Measurements from ENCODE around the gene SIN3B.
"Not testable (repeated sequence)": the region's sequence is repeated elsewhere in the genome, so short reads cannot be mapped to it uniquely, and the experiment has no call there.

The SIN3B gene

GRCh38 chr19:16868423-16869130, 39.4 kb downstream of the SIN3B start:
- no peak for DNase-seq (ENCODE audit: low spot score)

- no peak for DNase-seq (ENCODE audit: low spot score)
Observed at GRCh38 chr19:16869331-16869972, 40.3 kb downstream of the SIN3B start.

- no peak for DNase-seq (ENCODE audit: low spot score)
Observed at GRCh38 chr19:16871871-16872270, 42.7 kb downstream of the SIN3B start.

GRCh38 chr19:16872728-16873127, 43.5 kb downstream of the SIN3B start:
- no peak for DNase-seq (ENCODE audit: low spot score)

- DNase-seq (ENCODE audit: low spot score): no peak
Observed at GRCh38 chr19:16873594-16873993, 44.4 kb downstream of the SIN3B start.

GRCh38 chr19:16874250-16874977, 45.2 kb downstream of the SIN3B start:
- no peak for DNase-seq (ENCODE audit: low spot score)

- DNase-seq (ENCODE audit: low spot score): not testable (repeated sequence)
Observed at GRCh38 chr19:16874978-16875299, 45.7 kb downstream of the SIN3B start.

- DNase-seq (ENCODE audit: low spot score): no peak
Observed at GRCh38 chr19:16875584-16876555, 46.7 kb downstream of the SIN3B start.

- DNase-seq (ENCODE audit: low spot score): no peak
Observed at GRCh38 chr19:16876904-16877361, 47.7 kb downstream of the SIN3B start.

GRCh38 chr19:16877581-16877980, 48.4 kb downstream of the SIN3B start:
- no peak for DNase-seq (ENCODE audit: low spot score)

- DNase-seq (ENCODE audit: low spot score): no peak
Observed at GRCh38 chr19:16878181-16878965, 49.2 kb downstream of the SIN3B start.

- DNase-seq (ENCODE audit: low spot score): no peak
Observed at GRCh38 chr19:16880884-16881554, 51.8 kb downstream of the SIN3B start.

GRCh38 chr19:16882146-16882545, 52.9 kb downstream of the SIN3B start:
- no peak for DNase-seq (ENCODE audit: low spot score)

- DNase-seq (ENCODE audit: low spot score): no peak
Observed at GRCh38 chr19:16883522-16883921, 54.3 kb downstream of the SIN3B start.

- DNase-seq (ENCODE audit: low spot score): no peak
Observed at GRCh38 chr19:16885166-16885565, 56.0 kb downstream of the SIN3B start.

- no peak for DNase-seq (ENCODE audit: low spot score)
Observed at GRCh38 chr19:16886305-16886880, 57.2 kb downstream of the SIN3B start.

- DNase-seq (ENCODE audit: low spot score): no peak
Observed at GRCh38 chr19:16887353-16888265, 58.4 kb downstream of the SIN3B start.

- no peak for DNase-seq (ENCODE audit: low spot score)
Observed at GRCh38 chr19:16888629-16889365, 59.6 kb downstream of the SIN3B start, which contains the start of gene F2RL3. Gene F2RL3 (plus strand): TSS chr19:16888999. CDS start chr19:16889190, 191 bp downstream.

Data from Ammon's horn (tissue), 1 donor.